IgD-negative memory B cell (primary cell): ENCODE results near the gene FAM120A. TPM values are rescaled to one million over a fixed set of nuclear protein-coding genes. Genes with fewer than 3 reads are reported as not detected.

ENCODE experiments used
- H3K27ac Mint-ChIP-seq, 3 donors: one replicate each; pipeline ENCODE4 v1.8.0; 2020 to 2022; ENCODE audit warnings: mild to moderate bottlenecking in 3 of 3, mixed read lengths in 3 of 3, moderate library complexity in 1 of 3
- H3K27me3 Mint-ChIP-seq: one replicate; pipeline ENCODE4 v1.8.0; 2021; ENCODE audit warnings: mixed read lengths
- H3K36me3 Mint-ChIP-seq: one replicate; pipeline ENCODE4 v1.8.0; 2020; ENCODE audit warnings: mild to moderate bottlenecking, mixed read lengths
- H3K4me1 Mint-ChIP-seq, 3 donors: one replicate each; pipeline ENCODE4 v1.8.0; 2020 to 2022; ENCODE audit warnings: mixed read lengths in 3 of 3, mild to moderate bottlenecking in 1 of 3
- H3K4me3 Mint-ChIP-seq, 4 donors: one replicate each; pipeline ENCODE4 v1.8.0; 2020 to 2022; ENCODE audit warnings: mild to moderate bottlenecking in 4 of 4, mixed read lengths in 4 of 4, moderate library complexity in 3 of 4
- H3K9me3 Mint-ChIP-seq, 3 donors: one replicate each; pipeline ENCODE4 v1.8.0; 2020 to 2021; ENCODE audit warnings: mixed read lengths in 3 of 3, mild to moderate bottlenecking in 1 of 3
- polyA plus RNA-seq: library from polyadenylated mRNA; unstranded; fragments of 300-500 nt; fragmentation: Illumina TruSeq; gene quantifications from one replicate; pipeline ENCODE4 v1.2.3, GENCODE V29; 2021

Gene FAM120A
- 14.5 TPM for polyA plus RNA-seq

- H3K4me1 Mint-ChIP-seq, result peaks cover 14 to 24% (median 22%) of the 10 kb centered on the region in 3 donors
- H3K27me3 Mint-ChIP-seq, result no peaks in the 10 kb centered on the region
- peak within 1 kb of the TSS; percentile 87 to 99 (median 96) for H3K4me3 Mint-ChIP-seq
- no peaks in the 10 kb centered on the region for H3K9me3 Mint-ChIP-seq
- no peaks in the 10 kb centered on the region for H3K36me3 Mint-ChIP-seq
- H3K27ac Mint-ChIP-seq, result peak within 1 kb of the TSS; percentile 84 to 96 (median 92)
Observed at GRCh38 chr9:93450945-93451815, at the start of gene FAM120A. Gene FAM120A (plus strand): TSS chr9:93451685. CDS start chr9:93451916, 231 bp downstream.

GRCh38 chr9:93406371-93406770, 45.1 kb upstream of the FAM120A start:
- Mint-ChIP-seq H3K36me3 (no peaks in the 10 kb centered on the region), H3K27ac (no peak overlapping the region), H3K9me3 (no peaks in the 10 kb centered on the region), H3K4me3 (no peak overlapping the region), H3K27me3 (peaks cover 3% of the 10 kb centered on the region), H3K4me1 (no peaks in the 10 kb centered on the region)

GRCh38 chr9:93413530-93413929, 38.0 kb upstream of the FAM120A start:
- no peak overlapping the region for H3K4me3 Mint-ChIP-seq
- H3K27me3 Mint-ChIP-seq, result peaks cover 5% of the 10 kb centered on the region
- H3K9me3 Mint-ChIP-seq, result peaks cover 1 to 12% (median 9%) of the 10 kb centered on the region in 3 donors
- no peak overlapping the region for H3K27ac Mint-ChIP-seq
- peaks cover 6% of the 10 kb centered on the region for H3K36me3 Mint-ChIP-seq
- H3K4me1 Mint-ChIP-seq, result peaks cover 0 to 1% (median 0%) of the 10 kb centered on the region in 3 donors

GRCh38 chr9:93415176-93415690, 36.3 kb upstream of the FAM120A start:
- Mint-ChIP-seq H3K4me1 (peaks cover 0 to 1% (median 0%) of the 10 kb centered on the region in 3 donors), H3K4me3 (no peak overlapping the region), H3K27ac (no peak overlapping the region), H3K36me3 (peaks cover 6% of the 10 kb centered on the region), H3K9me3 (peaks cover 1 to 18% (median 17%) of the 10 kb centered on the region in 3 donors), H3K27me3 (peaks cover 7% of the 10 kb centered on the region)

GRCh38 chr9:93416530-93417235, 34.8 kb upstream of the FAM120A start:
- peaks cover 3 to 20% (median 17%) of the 10 kb centered on the region in 3 donors for H3K9me3 Mint-ChIP-seq

GRCh38 chr9:93417538-93417937, 33.9 kb upstream of the FAM120A start:
- Mint-ChIP-seq H3K27ac (peak overlapping the region in 1 of 3 donors; percentile 46), H3K36me3 (peaks cover 6% of the 10 kb centered on the region), H3K4me1 (peaks cover 0 to 1% (median 0%) of the 10 kb centered on the region in 3 donors), H3K4me3 (peak overlapping the region in 1 of 4 donors; percentile 53), H3K9me3 (peaks cover 3 to 20% (median 17%) of the 10 kb centered on the region in 3 donors), H3K27me3 (peaks cover 4% of the 10 kb centered on the region)

More at GRCh38 chr9:93416530-93417235, 34.8 kb upstream of the FAM120A start:
- no peak overlapping the region for H3K27ac Mint-ChIP-seq
- H3K27me3 Mint-ChIP-seq, result peaks cover 5% of the 10 kb centered on the region
- peaks cover 0 to 1% (median 0%) of the 10 kb centered on the region in 3 donors for H3K4me1 Mint-ChIP-seq
- H3K36me3 Mint-ChIP-seq, result peaks cover 6% of the 10 kb centered on the region
- no peak overlapping the region for H3K4me3 Mint-ChIP-seq

- H3K4me1 Mint-ChIP-seq, result peaks cover 0 to 1% (median 0%) of the 10 kb centered on the region in 3 donors
- H3K4me3 Mint-ChIP-seq, result no peak overlapping the region
- H3K27ac Mint-ChIP-seq, result no peak overlapping the region
Observed at GRCh38 chr9:93419023-93419422, 32.5 kb upstream of the FAM120A start.

GRCh38 chr9:93422977-93423616, 28.4 kb upstream of the FAM120A start:
- Mint-ChIP-seq H3K9me3 (peaks cover 3 to 28% (median 8%) of the 10 kb centered on the region in 3 donors), H3K27ac (no peak overlapping the region), H3K4me3 (no peak overlapping the region), H3K36me3 (peaks cover 2% of the 10 kb centered on the region), H3K4me1 (no peaks in the 10 kb centered on the region), H3K27me3 (peaks cover 7% of the 10 kb centered on the region)

More at GRCh38 chr9:93419023-93419422, 32.5 kb upstream of the FAM120A start:
- H3K9me3 Mint-ChIP-seq, result peaks cover 2 to 20% (median 17%) of the 10 kb centered on the region in 3 donors
- H3K36me3 Mint-ChIP-seq, result peaks cover 6% of the 10 kb centered on the region
- H3K27me3 Mint-ChIP-seq, result peaks cover 5% of the 10 kb centered on the region

- Mint-ChIP-seq H3K4me3 (no peak overlapping the region), H3K36me3 (peaks cover 2% of the 10 kb centered on the region)
Observed at GRCh38 chr9:93427655-93428379, 23.7 kb upstream of the FAM120A start.

GRCh38 chr9:93431539-93432105, 19.9 kb upstream of the FAM120A start:
- H3K36me3 Mint-ChIP-seq, result no peaks in the 10 kb centered on the region
- H3K4me3 Mint-ChIP-seq, result no peak overlapping the region
- H3K27ac Mint-ChIP-seq, result no peak overlapping the region
- peaks cover 2 to 6% (median 4%) of the 10 kb centered on the region in 3 donors for H3K4me1 Mint-ChIP-seq
- H3K27me3 Mint-ChIP-seq, result peaks cover 7% of the 10 kb centered on the region
- peaks cover 0 to 3% (median 3%) of the 10 kb centered on the region in 3 donors for H3K9me3 Mint-ChIP-seq

More at GRCh38 chr9:93427655-93428379, 23.7 kb upstream of the FAM120A start:
- H3K27me3 Mint-ChIP-seq, result peaks cover 9% of the 10 kb centered on the region
- H3K27ac Mint-ChIP-seq, result no peak overlapping the region
- H3K9me3 Mint-ChIP-seq, result peaks cover 2 to 21% (median 3%) of the 10 kb centered on the region in 3 donors
- H3K4me1 Mint-ChIP-seq, result peaks cover 0 to 2% (median 1%) of the 10 kb centered on the region in 3 donors

GRCh38 chr9:93432964-93433363, 18.5 kb upstream of the FAM120A start:
- peaks cover 1% of the 10 kb centered on the region for H3K36me3 Mint-ChIP-seq
- peaks cover 2 to 6% (median 4%) of the 10 kb centered on the region in 3 donors for H3K4me1 Mint-ChIP-seq
- peaks cover 0 to 3% (median 0%) of the 10 kb centered on the region in 3 donors for H3K9me3 Mint-ChIP-seq
- H3K4me3 Mint-ChIP-seq, result no peak overlapping the region
- H3K27ac Mint-ChIP-seq, result no peak overlapping the region
- H3K27me3 Mint-ChIP-seq, result peaks cover 6% of the 10 kb centered on the region

GRCh38 chr9:93434056-93434455, 17.4 kb upstream of the FAM120A start:
- Mint-ChIP-seq H3K9me3 (peaks cover 0 to 3% (median 0%) of the 10 kb centered on the region in 3 donors), H3K27ac (no peak overlapping the region), H3K27me3 (peaks cover 4% of the 10 kb centered on the region), H3K4me3 (no peak overlapping the region), H3K36me3 (peaks cover 1% of the 10 kb centered on the region), H3K4me1 (peaks cover 2 to 6% (median 4%) of the 10 kb centered on the region in 3 donors)

- no peak overlapping the region for H3K4me3 Mint-ChIP-seq
- no peaks in the 10 kb centered on the region for H3K9me3 Mint-ChIP-seq
- H3K36me3 Mint-ChIP-seq, result peaks cover 1% of the 10 kb centered on the region
Observed at GRCh38 chr9:93435386-93435785, 16.1 kb upstream of the FAM120A start.

More at GRCh38 chr9:93435386-93435785, 16.1 kb upstream of the FAM120A start:
- Mint-ChIP-seq H3K27ac (no peak overlapping the region), H3K27me3 (peaks cover 1% of the 10 kb centered on the region), H3K4me1 (peaks cover 2 to 6% (median 4%) of the 10 kb centered on the region in 3 donors)
